OCI-LY1 (cell line): ENCODE results near the gene KCNK17.

Experiments used
- CTCF ChIP-seq: fragments of 200-600 bp; sonication (generic), shearing (Covaris generic); IDR thresholded peaks from 2 replicates; pipeline ENCODE4 v1.5.1; 2017; ENCODE audit warnings: mild to moderate bottlenecking, antibody characterized with exemption, low read length, moderate library complexity, mixed read lengths
- EZH2 ChIP-seq: fragments of 200-600 bp; sonication (generic), shearing (Covaris generic); IDR thresholded peaks from 2 replicates; pipeline ENCODE4 v1.8.0; 2017; ENCODE audit warnings: borderline replicate concordance, mixed run types, mild to moderate bottlenecking, antibody characterized with exemption, low read length, moderate library complexity, mixed read lengths

- no peak for TF ChIP-seq CTCF
- no peak for TF ChIP-seq EZH2
Observed at GRCh38 chr6:39282774-39283173, 31.4 kb downstream of the KCNK17 start.
